SK-N-SH (cell line): ENCODE data around the gene GABRA1. TPM values are rescaled to one million over a fixed set of nuclear protein-coding genes. Genes with fewer than 3 reads are reported as not detected.

Source experiments
- CTCF ChIA-PET: fragments of 300-600, 350-600 bp; formaldehyde crosslinking; extraction: SDS; loops from one replicate; lab custom pipeline; 2021; lab: Yijun Ruan, JAX
- POLR2A ChIA-PET: fragments of 350-600 bp; sonication (Branson Sonifier 250); formaldehyde crosslinking; extraction: SDS; loops from one replicate; lab custom pipeline; 2020; ENCODE audit warnings: antibody characterized with exemption, inconsistent platforms; lab: Yijun Ruan, JAX
- DNase-seq: peaks from one replicate; pipeline ENCODE4 v3.0.0; 2012
- H2AFZ ChIP-seq: fragments of 200-600 bp; sonication (generic); 2 replicates; pipeline ENCODE4 v1.8.1; 2016; ENCODE audit warnings: antibody characterized with exemption, mild to moderate bottlenecking, low read depth
- H3F3A ChIP-seq: fragments of 200-600 bp; sonication (generic); replicated peaks from 2 replicates; pipeline ENCODE3; 2016; ENCODE audit warnings: antibody characterized with exemption, mild to moderate bottlenecking; ENCODE audit not compliant: insufficient read depth
- H3K27ac ChIP-seq, 2 experiments: fragments of 200-500 bp in 1 of 2; fragments of 200-600 bp in 1 of 2; sonication (Bioruptor generic) in 1 of 2; sonication (generic), shearing (Covaris generic) in 1 of 2; 2 replicates each; pipeline versions ENCODE4 v1.5.1 to v1.6.1; 2014 to 2016; ENCODE audit warnings: low read depth in 2 of 2, inconsistent platforms in 1 of 2, low read length in 1 of 2, mild to moderate bottlenecking in 1 of 2, mixed read lengths in 1 of 2
- H3K27me3 ChIP-seq: fragments of 200-600 bp; sonication (generic), shearing (Covaris generic); 2 replicates; pipeline ENCODE4 v1.6.1; 2016; ENCODE audit warnings: mixed run types; ENCODE audit not compliant: insufficient read depth
- H3K36me3 ChIP-seq, 2 experiments: fragments of 200-500 bp in 1 of 2; fragments of 200-600 bp in 1 of 2; sonication (Bioruptor generic) in 1 of 2; sonication (generic) in 1 of 2; replicated peaks in 1 of 2; 2 replicates each; pipeline versions ENCODE3 to v1.5.1; 2014 to 2016; ENCODE audit warnings: low read length in 1 of 2, mild to moderate bottlenecking in 1 of 2; ENCODE audit not compliant: insufficient read depth in 2 of 2, control insufficient read depth in 1 of 2
- H3K4me1 ChIP-seq, 2 experiments: fragments of 200-500 bp in 1 of 2; fragments of 200-600 bp in 1 of 2; sonication (Bioruptor generic) in 1 of 2; sonication (generic), shearing (Covaris generic) in 1 of 2; 2 replicates each; pipeline versions ENCODE4 v1.5.1 to v1.6.1; 2014 to 2016; ENCODE audit warnings: low read depth in 1 of 2, low read length in 1 of 2, mixed run types in 1 of 2; ENCODE audit not compliant: insufficient read depth in 2 of 2, control insufficient read depth in 1 of 2
- H3K4me2 ChIP-seq: fragments of 200-600 bp; sonication (generic), shearing (Covaris generic); 2 replicates; pipeline ENCODE4 v1.6.1; 2017; ENCODE audit warnings: mixed run types
- H3K4me3 ChIP-seq, 2 experiments: fragments of 200-500 bp in 1 of 2; fragments of 200-600 bp in 1 of 2; sonication (Bioruptor generic) in 1 of 2; sonication (generic), shearing (Covaris generic) in 1 of 2; 2 replicates each; pipeline versions ENCODE4 v1.5.1 to v1.8.1; 2014 to 2016; ENCODE audit warnings: low read depth in 2 of 2, inconsistent platforms in 1 of 2, low read length in 1 of 2, mild to moderate bottlenecking in 1 of 2, mixed read lengths in 1 of 2, moderate library complexity in 1 of 2
- H3K79me2 ChIP-seq: fragments of 200-600 bp; sonication (generic); 2 replicates; pipeline ENCODE4 v1.8.1; 2017; ENCODE audit warnings: mild to moderate bottlenecking; ENCODE audit not compliant: insufficient read depth
- H3K9ac ChIP-seq: fragments of 200-600 bp; sonication (generic); 2 replicates; pipeline ENCODE4 v1.6.1; 2017; ENCODE audit warnings: mixed run types
- H3K9me2 ChIP-seq: fragments of 200-600 bp; sonication (generic); 2 replicates; pipeline ENCODE4 v1.6.1; 2017; ENCODE audit warnings: mixed run types
- H3K9me3 ChIP-seq: fragments of 200-600 bp; sonication (generic); 2 replicates; pipeline ENCODE4 v1.6.1; 2017; ENCODE audit warnings: mixed run types, mild to moderate bottlenecking, moderate library complexity
- H4K20me1 ChIP-seq: fragments of 200-600 bp; sonication (generic); 2 replicates; pipeline ENCODE4 v1.6.1; 2017; ENCODE audit warnings: mild to moderate bottlenecking, mixed run types; ENCODE audit not compliant: insufficient read depth
- CHD2 ChIP-seq: fragments of 150-350 bp; IDR thresholded peaks from 2 replicates; pipeline ENCODE4 v1.6.1; 2018; ENCODE audit warnings: low read length; ENCODE audit not compliant: partially characterized antibody
- ELF1 ChIP-seq: IDR thresholded peaks from 2 replicates; pipeline ENCODE4 v1.4.0; 2012
- EP300 ChIP-seq, 2 experiments: IDR thresholded peaks; 2 replicates each; pipeline versions ENCODE4 v1.4.0 to v1.6.1; 2012; ENCODE audit warnings: borderline replicate concordance in 1 of 2, low read depth in 1 of 2, low read length in 1 of 2
- FOSL2 ChIP-seq: IDR thresholded peaks from 2 replicates; pipeline ENCODE4 v1.4.0; 2012; ENCODE audit warnings: low read depth, mild to moderate bottlenecking, moderate library complexity, borderline replicate concordance
- GABPA ChIP-seq: IDR thresholded peaks from 2 replicates; pipeline ENCODE4 v1.4.0; 2012; ENCODE audit warnings: low read depth, mild to moderate bottlenecking
- GATA2 ChIP-seq: sonication (generic); formaldehyde crosslinking; IDR thresholded peaks from 2 replicates; pipeline ENCODE4 v1.5.0; 2020; ENCODE audit warnings: mild to moderate bottlenecking, missing genetic modification reagents
- MEF2A ChIP-seq: IDR thresholded peaks from 2 replicates; pipeline ENCODE4 v1.4.0; 2012; ENCODE audit warnings: low read depth, borderline replicate concordance
- NFIC ChIP-seq: IDR thresholded peaks from 2 replicates; pipeline ENCODE4 v1.4.0; 2012; ENCODE audit warnings: borderline replicate concordance
- NRF1 ChIP-seq: IDR thresholded peaks from 2 replicates; pipeline ENCODE4 v1.6.1; 2012; ENCODE audit warnings: low read depth, mild to moderate bottlenecking, low read length
- POLR2AphosphoS5 ChIP-seq: IDR thresholded peaks from 2 replicates; pipeline ENCODE4 v1.6.1; 2012; ENCODE audit warnings: low read depth, low read length
- RAD21 ChIP-seq: IDR thresholded peaks from 2 replicates; pipeline ENCODE4 v1.6.1; 2012; ENCODE audit warnings: mild to moderate bottlenecking, low read length
- RCOR1 ChIP-seq: fragments of 150-350 bp; IDR thresholded peaks from 2 replicates; pipeline ENCODE4 v1.6.1; 2017; ENCODE audit warnings: antibody characterized with exemption, low read length
- REST ChIP-seq: IDR thresholded peaks from 2 replicates; pipeline ENCODE4 v1.6.1; 2012; ENCODE audit warnings: mild to moderate bottlenecking, low read depth, low read length, moderate library complexity
- SIN3A ChIP-seq: IDR thresholded peaks from 2 replicates; pipeline ENCODE4 v1.6.1; 2012; ENCODE audit warnings: low read depth, mild to moderate bottlenecking, low read length, moderate library complexity, borderline replicate concordance
- SMC3 ChIP-seq: IDR thresholded peaks from 2 replicates; pipeline ENCODE4 v1.6.1; 2012; ENCODE audit warnings: low read depth, low read length, improper control_type of control experiment
- TCF12 ChIP-seq: IDR thresholded peaks from 2 replicates; pipeline ENCODE4 v1.4.0; 2012
- USF1 ChIP-seq: IDR thresholded peaks from 2 replicates; pipeline ENCODE4 v1.4.0; 2012; ENCODE audit warnings: low read depth, borderline replicate concordance
- USF2 ChIP-seq: fragments of 150-350 bp; IDR thresholded peaks from 2 replicates; pipeline ENCODE4 v1.6.1; 2017; ENCODE audit warnings: antibody characterized with exemption, low read length, low read depth, borderline replicate concordance
- WGBS: methylation state at CpG from one replicate; pipeline ENCODE4 v1.1.6; 2017; ENCODE audit warnings: low lambda C conversion rate; 5-methylcytosine and 5-hydroxymethylcytosine counted together
- polyA plus RNA-seq, 3 experiments: library from polyadenylated mRNA; depleted of rRNA; stranded (reverse); fragments of >200 nt; gene quantifications; 2 replicates each; pipeline ENCODE4 v1.2.3, GENCODE V29; 2012

The GABRA1 gene
- polyA plus RNA-seq, 1 of the 3 experiments (the other 2 are of a cell fraction) = not detected

- H3K4me3 ChIP-seq = no peak overlapping the region
- no peak overlapping the region for H3K9ac ChIP-seq
- H4K20me1 ChIP-seq = no peaks in the 10 kb centered on the region
- CTCF ChIA-PET = interaction anchor here (1.2 to 1.9 kb wide), 2 partner anchors 13 to 358 kb away, joined by 4 to 5 read pairs; no protein-coding TSS in a partner anchor
- WGBS = 36% methylated on average over 3 of the region's 3 CpGs
- no peaks in the 10 kb centered on the region for H3K27me3 ChIP-seq
- no peaks in the 10 kb centered on the region for H3K9me2 ChIP-seq
- POLR2A ChIA-PET = no interaction called here
- no peak for DNase-seq
- no peak overlapping the region for H3K27ac ChIP-seq
- H3K4me2 ChIP-seq = no peak overlapping the region
- TF ChIP-seq CHD2 = no peak
- no peak for TF ChIP-seq GATA2
- TF ChIP-seq USF2 = no peak
- TF ChIP-seq SMC3 = no peak
- TF ChIP-seq MEF2A = no peak
- no peak for TF ChIP-seq NFIC
- TF ChIP-seq USF1 = no peak
- no peak for TF ChIP-seq REST
- no peak for TF ChIP-seq SIN3A
- no peak for TF ChIP-seq NRF1
- TF ChIP-seq RAD21 = no peak
- TF ChIP-seq POLR2AphosphoS5 = no peak
- no peak for TF ChIP-seq RCOR1
- no peak for TF ChIP-seq ELF1
- no peak for TF ChIP-seq FOSL2
- TF ChIP-seq EP300 (IDR thresholded peaks at IDR 0.05; ENCODE audit: borderline replicate concordance in 1 of 2, low read depth in 1 of 2, low read length in 1 of 2) = no peak
- no peak for TF ChIP-seq TCF12
- TF ChIP-seq GABPA = no peak
- H3K36me3 ChIP-seq = no peaks in the 10 kb centered on the region
- no peaks in the 10 kb centered on the region for H3K79me2 ChIP-seq
- no peaks in the 10 kb centered on the region for H3K4me1 ChIP-seq
- no peak overlapping the region for H2AFZ ChIP-seq
- no peaks in the 10 kb centered on the region for H3F3A ChIP-seq
- H3K9me3 ChIP-seq = no peaks in the 10 kb centered on the region
Observed at GRCh38 chr5:161850491-161850890, 2.6 kb downstream of the GABRA1 start.
